ENCODE measurements around the gene RBM10.

The RBM10 gene

DNA sequence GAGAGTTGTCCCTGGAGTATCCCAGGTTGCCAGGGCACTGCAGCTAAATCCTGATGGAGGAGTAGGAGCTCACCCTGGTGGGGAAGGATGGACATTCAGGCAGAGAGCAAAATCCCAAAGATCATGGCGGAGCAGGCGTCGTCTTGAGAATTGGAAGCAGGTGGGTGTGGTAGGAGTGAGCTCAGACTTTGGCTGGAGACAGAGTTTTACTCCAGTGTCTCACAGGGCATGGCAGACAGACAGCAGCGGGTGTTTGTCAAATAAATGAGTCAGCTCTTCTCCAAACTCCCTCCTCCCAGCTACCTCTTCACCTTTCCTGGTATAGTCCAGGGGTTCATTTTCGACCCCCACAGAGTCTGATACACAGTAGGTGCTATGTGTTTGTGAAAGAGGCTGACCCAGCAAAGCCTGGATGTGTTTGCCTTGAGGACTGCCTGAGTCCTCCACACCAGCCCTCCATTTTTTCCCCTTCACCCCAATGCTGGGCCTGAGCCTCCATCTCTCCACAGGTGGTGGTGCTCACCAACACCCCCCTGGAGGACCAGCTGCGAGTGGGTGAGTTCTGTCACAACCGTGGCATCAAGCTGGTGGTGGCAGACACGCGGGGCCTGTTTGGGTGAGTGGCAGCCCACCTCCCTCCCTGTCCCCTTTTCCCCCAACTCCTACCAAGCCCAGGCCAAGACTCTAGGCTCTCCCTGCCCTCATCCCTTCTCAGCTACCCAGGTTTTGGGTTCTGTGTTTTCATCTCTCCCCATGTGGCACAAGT, 55.5 kb downstream of the RBM10 start:
- Histone ChIP-seq H3K4me3 (ENCODE audit: low read depth, low read length) (no peak overlapping the region), H3K27ac (no peak overlapping the region), H3K27me3 (replicated peaks) (no peaks in the 10 kb centered on the region), H3K36me3 (replicated peaks) (peaks cover 83% of the 10 kb centered on the region)
- in situ Hi-C loops (cut with HindIII; ENCODE audit: low pct_ligation_motif_present, low sequenced_read_pairs), result no loop called here
- peak; percentile 21 for DNase-seq
- TF ChIP-seq, protein P1, sequence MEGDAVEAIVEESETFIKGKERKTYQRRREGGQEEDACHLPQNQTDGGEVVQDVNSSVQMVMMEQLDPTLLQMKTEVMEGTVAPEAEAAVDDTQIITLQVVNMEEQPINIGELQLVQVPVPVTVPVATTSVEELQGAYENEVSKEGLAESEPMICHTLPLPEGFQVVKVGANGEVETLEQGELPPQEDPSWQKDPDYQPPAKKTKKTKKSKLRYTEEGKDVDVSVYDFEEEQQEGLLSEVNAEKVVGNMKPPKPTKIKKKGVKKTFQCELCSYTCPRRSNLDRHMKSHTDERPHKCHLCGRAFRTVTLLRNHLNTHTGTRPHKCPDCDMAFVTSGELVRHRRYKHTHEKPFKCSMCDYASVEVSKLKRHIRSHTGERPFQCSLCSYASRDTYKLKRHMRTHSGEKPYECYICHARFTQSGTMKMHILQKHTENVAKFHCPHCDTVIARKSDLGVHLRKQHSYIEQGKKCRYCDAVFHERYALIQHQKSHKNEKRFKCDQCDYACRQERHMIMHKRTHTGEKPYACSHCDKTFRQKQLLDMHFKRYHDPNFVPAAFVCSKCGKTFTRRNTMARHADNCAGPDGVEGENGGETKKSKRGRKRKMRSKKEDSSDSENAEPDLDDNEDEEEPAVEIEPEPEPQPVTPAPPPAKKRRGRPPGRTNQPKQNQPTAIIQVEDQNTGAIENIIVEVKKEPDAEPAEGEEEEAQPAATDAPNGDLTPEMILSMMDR (IDR thresholded peaks at IDR 0.05; ENCODE audit: low read depth, low read length, missing control alignments), result peak; percentile 47

DNA sequence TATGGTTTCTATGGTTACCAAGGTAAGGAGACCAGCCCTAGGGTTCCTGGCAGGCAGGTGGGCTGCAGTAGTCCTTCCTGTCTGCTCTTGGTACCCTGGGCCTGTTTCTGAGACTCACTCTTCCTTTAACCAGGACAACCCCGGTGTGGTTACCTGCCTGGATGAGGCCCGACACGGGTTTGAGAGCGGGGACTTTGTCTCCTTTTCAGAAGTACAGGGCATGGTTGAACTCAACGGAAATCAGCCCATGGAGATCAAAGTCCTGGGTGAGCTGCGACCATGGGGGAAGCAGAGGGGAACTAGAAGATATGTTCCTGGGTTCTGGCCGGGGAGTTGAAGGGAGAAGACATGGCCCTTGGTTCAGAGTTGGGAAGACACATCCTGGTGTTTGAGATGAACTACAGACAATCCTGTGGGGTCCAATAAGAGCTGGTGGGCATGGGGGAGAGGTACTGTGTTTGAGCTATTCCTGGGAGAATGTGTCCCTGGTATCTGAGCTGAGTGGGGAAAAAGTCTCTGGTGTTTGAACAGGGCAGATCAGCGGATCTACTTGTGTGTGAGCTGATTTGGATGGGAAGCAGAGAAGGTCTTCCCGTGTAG, 56.4 kb downstream of the RBM10 start:
- no peak overlapping the region for H3K4me3 ChIP-seq (ENCODE audit: low read depth, low read length)
- peaks cover 89% of the 10 kb centered on the region for H3K36me3 ChIP-seq (replicated peaks)
- TF ChIP-seq, protein P1 (IDR thresholded peaks at IDR 0.05; ENCODE audit: low read depth, low read length, missing control alignments), result no peak
- in situ Hi-C loops (cut with HindIII; ENCODE audit: low pct_ligation_motif_present, low sequenced_read_pairs), result no loop called here
- no peaks in the 10 kb centered on the region for H3K27me3 ChIP-seq (replicated peaks)
- H3K27ac ChIP-seq, result no peak overlapping the region
- no peak for DNase-seq

DNA sequence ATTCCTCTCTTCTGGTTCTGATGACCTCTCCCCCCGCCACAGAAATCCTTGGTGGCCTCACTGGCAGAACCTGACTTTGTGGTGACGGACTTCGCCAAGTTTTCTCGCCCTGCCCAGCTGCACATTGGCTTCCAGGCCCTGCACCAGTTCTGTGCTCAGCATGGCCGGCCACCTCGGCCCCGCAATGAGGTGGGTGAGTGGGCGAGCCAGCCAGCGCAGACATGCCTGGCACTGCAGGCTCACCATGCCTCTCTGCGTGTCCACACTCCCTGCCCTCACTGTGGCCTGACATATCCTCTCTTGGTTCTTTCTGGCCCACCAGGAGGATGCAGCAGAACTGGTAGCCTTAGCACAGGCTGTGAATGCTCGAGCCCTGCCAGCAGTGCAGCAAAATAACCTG, 57.3 kb downstream of the RBM10 start:
- H3K27me3 ChIP-seq (replicated peaks), result no peaks in the 10 kb centered on the region
- H3K36me3 ChIP-seq (replicated peaks), result peaks cover 93% of the 10 kb centered on the region
- DNase-seq, result no peak
- in situ Hi-C loops (cut with HindIII; ENCODE audit: low pct_ligation_motif_present, low sequenced_read_pairs), result no loop called here
- no peak overlapping the region for H3K4me3 ChIP-seq (ENCODE audit: low read depth, low read length)
- no peak overlapping the region for H3K27ac ChIP-seq
- TF ChIP-seq, protein P1 (IDR thresholded peaks at IDR 0.05; ENCODE audit: low read depth, low read length, missing control alignments), result no peak

DNA sequence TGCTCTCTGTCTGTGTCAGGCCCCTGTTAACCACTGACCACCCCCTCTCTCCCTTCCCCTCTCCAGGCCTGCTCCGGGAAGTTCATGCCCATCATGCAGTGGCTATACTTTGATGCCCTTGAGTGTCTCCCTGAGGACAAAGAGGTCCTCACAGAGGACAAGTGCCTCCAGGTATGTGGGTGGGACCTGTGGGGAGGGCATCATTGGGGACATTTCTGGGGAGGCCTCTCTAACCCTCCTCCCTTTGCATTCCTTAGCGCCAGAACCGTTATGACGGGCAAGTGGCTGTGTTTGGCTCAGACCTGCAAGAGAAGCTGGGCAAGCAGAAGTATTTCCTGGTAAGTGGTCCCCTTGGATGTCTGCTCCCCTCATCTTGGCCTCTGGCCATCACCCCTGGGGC, 57.9 kb downstream of the RBM10 start:
- Histone ChIP-seq H3K27ac (no peak overlapping the region), H3K4me3 (ENCODE audit: low read depth, low read length) (no peak overlapping the region), H3K36me3 (replicated peaks) (peaks cover 98% of the 10 kb centered on the region), H3K27me3 (replicated peaks) (no peaks in the 10 kb centered on the region)
- TF ChIP-seq, protein P1 (IDR thresholded peaks at IDR 0.05; ENCODE audit: low read depth, low read length, missing control alignments), result no peak
- in situ Hi-C loops (cut with HindIII; ENCODE audit: low pct_ligation_motif_present, low sequenced_read_pairs), result no loop called here
- DNase-seq, result no peak

DNA sequence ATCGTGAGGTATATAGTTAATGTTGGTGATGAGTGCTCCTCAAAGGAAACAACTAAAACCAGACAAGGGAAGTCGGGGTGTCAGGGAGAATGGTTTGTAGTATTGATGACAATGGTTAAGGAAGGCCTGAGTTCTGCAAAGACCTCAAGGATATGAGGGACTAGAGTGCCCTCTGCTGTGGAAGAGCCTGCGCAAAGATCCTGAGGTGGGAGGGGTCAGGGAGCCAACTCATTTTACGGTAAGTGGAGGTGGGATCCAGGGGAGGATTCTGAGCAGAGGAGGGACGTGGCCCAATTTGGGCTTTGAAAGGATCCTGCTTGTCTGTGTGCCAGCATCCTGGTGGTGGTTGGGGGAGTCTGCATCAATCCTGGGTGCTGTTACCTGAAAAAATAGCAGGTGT, 59.9 kb downstream of the RBM10 start:
- no peak overlapping the region for H3K27ac ChIP-seq
- TF ChIP-seq, protein P1 (IDR thresholded peaks at IDR 0.05; ENCODE audit: low read depth, low read length, missing control alignments), result no peak
- H3K27me3 ChIP-seq (replicated peaks), result no peaks in the 10 kb centered on the region
- in situ Hi-C loops (cut with HindIII; ENCODE audit: low pct_ligation_motif_present, low sequenced_read_pairs), result no loop called here
- no peak for DNase-seq
- H3K4me3 ChIP-seq (ENCODE audit: low read depth, low read length), result no peak overlapping the region
- peaks cover 99% of the 10 kb centered on the region for H3K36me3 ChIP-seq (replicated peaks)

Measured in brain microvascular endothelial cell (primary cell).